GM12891 (cell line): Measurements from ENCODE around the gene VPS18.

Source experiments
- POLR2A ChIP-seq: IDR thresholded peaks from 2 replicates; pipeline ENCODE4 v1.6.1; 2011; ENCODE audit warnings: low read depth, low read length, control low read depth
- TAF1 ChIP-seq: IDR thresholded peaks from 2 replicates; pipeline ENCODE4 v1.6.1; 2011; ENCODE audit warnings: low read depth, low read length, control low read depth

GRCh38 chr15:40942878-40943277 is 48.6 kb downstream of the VPS18 start:
- TF ChIP-seq POLR2A: no peak
- no peak for TF ChIP-seq TAF1
